ENCODE measurements around the gene CARMIL3.

Gene CARMIL3

DNA sequence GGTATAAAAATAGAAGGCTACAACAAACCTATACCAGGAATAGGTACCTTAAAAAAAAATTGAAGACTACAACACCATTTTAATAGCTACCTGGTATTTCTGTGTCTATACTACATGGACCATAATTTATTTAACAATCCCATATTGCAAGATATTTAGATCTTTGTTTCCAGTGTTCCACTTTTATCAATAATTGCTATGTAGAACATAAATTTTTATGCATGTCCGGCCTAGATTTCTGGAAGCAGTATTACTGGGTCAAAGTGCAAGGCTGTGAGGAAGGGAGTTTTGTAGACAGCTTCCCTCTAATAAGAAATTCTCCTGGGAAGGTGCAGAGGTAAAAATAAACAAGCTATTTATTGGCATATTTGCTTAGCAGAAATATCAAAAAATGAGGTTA is 58.7 kb downstream of the CARMIL3 start:
- TF ChIP-seq, protein P1, sequence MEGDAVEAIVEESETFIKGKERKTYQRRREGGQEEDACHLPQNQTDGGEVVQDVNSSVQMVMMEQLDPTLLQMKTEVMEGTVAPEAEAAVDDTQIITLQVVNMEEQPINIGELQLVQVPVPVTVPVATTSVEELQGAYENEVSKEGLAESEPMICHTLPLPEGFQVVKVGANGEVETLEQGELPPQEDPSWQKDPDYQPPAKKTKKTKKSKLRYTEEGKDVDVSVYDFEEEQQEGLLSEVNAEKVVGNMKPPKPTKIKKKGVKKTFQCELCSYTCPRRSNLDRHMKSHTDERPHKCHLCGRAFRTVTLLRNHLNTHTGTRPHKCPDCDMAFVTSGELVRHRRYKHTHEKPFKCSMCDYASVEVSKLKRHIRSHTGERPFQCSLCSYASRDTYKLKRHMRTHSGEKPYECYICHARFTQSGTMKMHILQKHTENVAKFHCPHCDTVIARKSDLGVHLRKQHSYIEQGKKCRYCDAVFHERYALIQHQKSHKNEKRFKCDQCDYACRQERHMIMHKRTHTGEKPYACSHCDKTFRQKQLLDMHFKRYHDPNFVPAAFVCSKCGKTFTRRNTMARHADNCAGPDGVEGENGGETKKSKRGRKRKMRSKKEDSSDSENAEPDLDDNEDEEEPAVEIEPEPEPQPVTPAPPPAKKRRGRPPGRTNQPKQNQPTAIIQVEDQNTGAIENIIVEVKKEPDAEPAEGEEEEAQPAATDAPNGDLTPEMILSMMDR (IDR thresholded peaks at IDR 0.05; ENCODE audit: insufficient read depth, missing control alignments), result no peak
- no peak for FAIRE-seq
- DNase-seq (ENCODE audit: insufficient read length, low spot score), result no peak

DNA sequence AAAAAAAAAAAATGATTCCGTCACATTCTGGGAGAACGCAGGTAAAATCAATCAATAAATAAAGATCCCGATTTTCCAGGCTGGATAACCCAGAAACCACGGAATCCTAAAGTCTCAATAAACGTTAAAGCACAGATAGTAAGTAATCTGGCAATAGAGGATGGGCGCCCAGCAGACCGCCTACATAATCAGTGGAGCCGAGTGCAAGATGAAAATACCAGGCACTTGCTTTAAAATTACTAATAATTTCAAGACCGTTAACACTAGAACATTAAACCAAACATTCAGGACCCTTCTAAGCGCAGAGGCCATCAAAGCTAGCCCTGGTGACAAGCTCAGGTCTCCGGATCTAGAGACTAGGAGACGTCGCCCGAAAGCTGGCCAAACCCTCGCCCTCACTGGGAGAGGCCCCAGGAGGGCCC is 61.6 kb downstream of the CARMIL3 start:
- TF ChIP-seq, protein P1 (IDR thresholded peaks at IDR 0.05; ENCODE audit: insufficient read depth, missing control alignments), result no peak
- FAIRE-seq, result no peak
- no peak for DNase-seq (ENCODE audit: insufficient read length, low spot score)

DNA sequence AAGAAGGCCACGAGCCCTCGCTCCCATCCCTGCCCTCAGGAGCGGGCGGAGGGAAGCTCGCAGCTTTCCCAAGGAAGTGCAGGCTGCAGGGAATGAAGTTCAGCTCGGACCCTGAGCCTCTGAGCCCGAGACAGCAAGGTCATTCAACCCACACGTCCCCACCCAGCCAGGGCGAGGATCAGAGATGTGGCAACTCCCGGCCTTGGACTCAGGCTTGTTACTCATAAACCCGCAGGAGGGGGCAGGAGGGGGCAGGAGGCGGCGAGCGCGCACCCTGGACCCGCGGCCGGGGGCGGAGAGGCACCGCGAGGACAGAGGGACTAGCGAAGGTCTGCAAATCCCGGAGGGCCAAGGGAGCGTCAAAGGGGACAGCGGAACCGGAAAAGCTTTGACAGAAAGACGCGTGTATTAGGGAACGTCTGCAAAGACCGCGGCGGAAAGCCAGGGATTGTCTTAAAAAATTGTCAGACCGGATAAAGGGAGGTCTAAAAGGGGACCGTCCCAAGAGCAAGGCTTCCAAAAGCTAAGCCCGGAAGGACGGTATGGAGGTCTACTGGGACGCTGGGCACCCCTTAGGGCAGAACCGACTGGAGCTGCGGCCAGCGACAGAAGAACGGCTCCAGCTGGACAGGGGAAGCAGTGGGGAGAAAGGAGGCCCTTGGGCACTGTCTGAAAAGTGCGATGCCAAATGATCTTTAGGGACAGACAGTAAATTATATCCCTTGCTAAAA is 62.2 kb downstream of the CARMIL3 start:
- peak; percentile 58 for DNase-seq (ENCODE audit: insufficient read length, low spot score)
- TF ChIP-seq, protein P1 (IDR thresholded peaks at IDR 0.05; ENCODE audit: insufficient read depth, missing control alignments), result no peak
- no peak for FAIRE-seq

- TF ChIP-seq, protein P1 (IDR thresholded peaks at IDR 0.05; ENCODE audit: insufficient read depth, missing control alignments), result no peak
- DNase-seq (ENCODE audit: insufficient read length, low spot score) (peak; percentile 97), FAIRE-seq (no peak)
Measured at GRCh38 chr14:24114532-24115421, 63.0 kb downstream of the CARMIL3 start, which contains the start of the genes DCAF11 and NRL. Gene DCAF11 (plus strand): TSS chr14:24114777. CDS start chr14:24115595, 818 bp downstream. Gene NRL (minus strand): TSS chr14:24114949. CDS start chr14:24082848, 32,101 bp downstream.

DNA sequence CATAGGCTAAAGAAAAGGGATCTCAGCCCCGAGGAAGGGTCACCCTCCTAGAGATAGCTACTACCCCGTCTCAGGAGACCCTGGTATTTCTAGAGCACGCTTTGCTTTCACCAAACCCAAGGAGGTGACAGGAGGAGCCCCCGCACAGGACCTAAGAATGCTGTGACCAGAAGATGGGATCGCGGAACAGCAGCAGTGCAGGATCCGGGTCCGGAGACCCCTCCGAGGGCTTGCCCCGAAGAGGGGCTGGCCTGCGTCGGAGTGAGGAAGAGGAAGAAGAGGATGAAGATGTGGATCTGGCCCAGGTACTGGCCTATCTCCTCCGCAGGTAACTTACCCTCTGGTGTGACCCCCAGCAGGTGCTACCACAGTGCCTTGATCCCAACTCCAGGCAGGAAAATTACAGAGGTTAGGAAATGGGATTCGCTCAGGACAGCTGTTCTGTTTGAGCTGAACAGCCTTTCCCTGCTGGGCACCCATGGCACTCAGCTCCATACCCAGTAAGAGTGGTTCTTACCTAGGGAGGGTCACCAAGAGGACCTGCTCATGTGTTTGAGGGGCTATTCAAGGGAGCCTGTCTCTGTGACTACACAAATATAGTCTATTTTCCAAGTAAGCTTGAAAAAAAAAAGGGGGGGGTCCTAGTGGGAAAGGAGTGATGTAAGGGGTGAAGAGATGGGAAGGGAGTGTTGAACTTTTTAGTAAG is 63.8 kb downstream of the CARMIL3 start:
- DNase-seq (ENCODE audit: insufficient read length, low spot score), result no peak
- TF ChIP-seq, protein P1 (IDR thresholded peaks at IDR 0.05; ENCODE audit: insufficient read depth, missing control alignments), result no peak
- FAIRE-seq, result no peak

- DNase-seq (ENCODE audit: insufficient read length, low spot score) (no peak), FAIRE-seq (no peak)
- TF ChIP-seq, protein P1 (IDR thresholded peaks at IDR 0.05; ENCODE audit: insufficient read depth, missing control alignments), result no peak
Measured at GRCh38 chr14:24116128-24116814, 64.5 kb downstream of the CARMIL3 start.
